Panc1 (cell line): Measurements from ENCODE around the gene MRPS27. TPM values are rescaled to one million over a fixed set of nuclear protein-coding genes. Genes with fewer than 3 reads are reported as not detected.

Experiments
- ATAC-seq: fragments of 200-7000 bp; cut with Tn5 transposase; 2 replicates; pipeline ENCODE4 v1.9.1; 2020; ENCODE audit warnings: mild to moderate bottlenecking, moderate library complexity
- BruUV-seq: library from RNA; stranded (reverse); fragments of 400-500 nt; replicated peaks from 2 replicates; lab custom pipeline; 2021; lab: Mats Ljungman, UMichigan
- CTCF ChIA-PET: fragments of 300-600 bp; sonication (Branson Sonifier 250); formaldehyde crosslinking; loops from one replicate; lab custom pipeline; 2022; ENCODE audit warnings: antibody characterized with exemption; lab: Charles Lee
- POLR2A ChIA-PET: fragments of 300-600 bp; sonication (Branson Sonifier 250); formaldehyde crosslinking; loops from one replicate; lab custom pipeline; 2022; ENCODE audit warnings: antibody characterized with exemption; lab: Charles Lee
- DNase-seq: peaks from one replicate; pipeline ENCODE4 v3.0.0-alpha.2; 2010; ENCODE audit warnings: low read depth, low spot score
- H3K27ac ChIP-seq: 2 replicates; pipeline ENCODE4 v1.5.1; 2011; ENCODE audit warnings: mild to moderate bottlenecking, low read length, inconsistent platforms
- H3K27me3 ChIP-seq: fragments of 200-500 bp; sonication (Bioruptor generic); 2 replicates; pipeline ENCODE4 v1.6.0; 2014; ENCODE audit warnings: low read length, inconsistent platforms; ENCODE audit not compliant: control insufficient read depth, insufficient read depth
- H3K36me3 ChIP-seq: fragments of 200-500 bp; sonication (Bioruptor generic); 2 replicates; pipeline ENCODE4 v1.5.1; 2014; ENCODE audit warnings: inconsistent platforms, mild to moderate bottlenecking, low read length, moderate library complexity; ENCODE audit not compliant: control insufficient read depth, insufficient read depth
- H3K4me1 ChIP-seq: 2 replicates; pipeline ENCODE4 v1.5.1; 2011; ENCODE audit warnings: inconsistent platforms, mild to moderate bottlenecking, low read length, moderate library complexity; ENCODE audit not compliant: control insufficient read depth, insufficient read depth
- H3K4me3 ChIP-seq, 2 experiments: 2 replicates each; pipeline ENCODE4 v1.5.1; 2011 to 2012; ENCODE audit warnings: low read depth in 2 of 2, low read length in 2 of 2, mild to moderate bottlenecking in 2 of 2, inconsistent platforms in 1 of 2, moderate library complexity in 1 of 2
- H3K9me3 ChIP-seq: fragments of 200-500 bp; sonication (Bioruptor generic); 2 replicates; pipeline ENCODE4 v1.5.1; 2014; ENCODE audit warnings: low read depth, mild to moderate bottlenecking, inconsistent platforms, low read length, moderate library complexity; ENCODE audit not compliant: control insufficient read depth, insufficient read depth
- POLR2AphosphoS5 ChIP-seq: IDR thresholded peaks from 2 replicates; pipeline ENCODE4 v1.6.1; 2012; ENCODE audit warnings: mild to moderate bottlenecking, low read depth, low read length, moderate library complexity
- SIN3A ChIP-seq: IDR thresholded peaks from 2 replicates; pipeline ENCODE4 v1.6.1; 2012; ENCODE audit warnings: low read depth, mild to moderate bottlenecking, low read length, moderate library complexity, borderline replicate concordance; ENCODE audit not compliant: insufficient read depth
- TCF7L2 ChIP-seq: IDR thresholded peaks from 2 replicates; pipeline ENCODE4 v1.6.1; 2011; ENCODE audit warnings: mild to moderate bottlenecking, low read depth, low read length, inconsistent platforms
- in situ Hi-C: cut with HindIII; loops from 2 replicates; pipeline ENCODE4 v1.10.0; 2016; ENCODE audit warnings: low sequenced_read_pairs, low pct_unique_long_range_greater_than_20kb
- intact Hi-C: fragments of 100-400 bp; cut with micrococcal nuclease; formaldehyde crosslinking; loops from one replicate; pipeline ENCODE4 v1.10.0; 2022; ENCODE audit not compliant: unreplicated experiment
- total RNA-seq: library from RNA; stranded (reverse); gene quantifications from one replicate; pipeline ENCODE4 v1.2.1, GENCODE V29; 2021; ENCODE audit not compliant: unreplicated experiment
- TF ChIP-seq, protein P1 (sequence below), 2 experiments: IDR thresholded peaks; 2 replicates each; pipeline ENCODE4 v1.6.1; 2011 to 2012; ENCODE audit warnings: low read depth in 2 of 2, control low read depth in 1 of 2, low read length in 1 of 2, mild to moderate bottlenecking in 1 of 2, moderate library complexity in 1 of 2; ENCODE audit not compliant: insufficient read depth in 1 of 2
- TF ChIP-seq, protein P2 (sequence below): fragments of 450-650 bp; IDR thresholded peaks from 2 replicates; pipeline ENCODE4 v1.5.1; 2017; ENCODE audit warnings: mild to moderate bottlenecking

MRPS27 gene
- total RNA-seq, 1 experiment from 2014 or later = 67.2 TPM

DNA sequence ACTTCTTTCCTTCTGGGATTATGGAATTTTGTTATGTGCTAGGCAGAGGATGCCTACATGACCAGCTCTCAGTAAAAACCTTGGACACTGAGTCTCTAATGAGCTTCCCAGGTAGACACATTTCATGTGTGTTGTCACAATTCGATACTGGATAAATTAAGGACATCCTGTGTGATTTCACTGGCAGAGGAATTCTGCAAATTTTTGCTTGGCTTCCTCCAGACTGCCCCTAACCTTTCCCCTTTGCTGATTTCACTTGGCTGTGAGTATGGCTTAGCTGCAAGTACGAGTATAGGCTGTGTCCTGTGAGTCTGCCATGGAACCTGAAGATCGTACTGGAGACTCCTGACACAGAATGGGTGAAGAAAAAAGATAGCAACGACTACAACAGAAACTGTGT lies 47.6 kb downstream of the MRPS27 start:
- DNase-seq (no peak), ATAC-seq (no peak)
- Histone ChIP-seq H3K9me3 (no peaks in the 10 kb centered on the region), H3K27me3 (no peaks in the 10 kb centered on the region), H3K4me1 (no peaks in the 10 kb centered on the region; the same call in 1 of the 2 replicates), H3K4me3 (no peak overlapping the region), H3K36me3 (peaks cover 2% of the 10 kb centered on the region; the same call in 1 of the 2 replicates), H3K27ac (no peak overlapping the region)
- CTCF ChIA-PET = no interaction called here
- intact Hi-C loops (loop anchor here (10.0 kb wide), 1 partner anchor 138 kb away; no protein-coding TSS in a partner anchor), in situ Hi-C loops (no loop called here)
- POLR2A ChIA-PET = no interaction called here
- TF ChIP-seq POLR2AphosphoS5 (no peak), TCF7L2 (no peak), SIN3A (no peak)
- TF ChIP-seq, protein P1, sequence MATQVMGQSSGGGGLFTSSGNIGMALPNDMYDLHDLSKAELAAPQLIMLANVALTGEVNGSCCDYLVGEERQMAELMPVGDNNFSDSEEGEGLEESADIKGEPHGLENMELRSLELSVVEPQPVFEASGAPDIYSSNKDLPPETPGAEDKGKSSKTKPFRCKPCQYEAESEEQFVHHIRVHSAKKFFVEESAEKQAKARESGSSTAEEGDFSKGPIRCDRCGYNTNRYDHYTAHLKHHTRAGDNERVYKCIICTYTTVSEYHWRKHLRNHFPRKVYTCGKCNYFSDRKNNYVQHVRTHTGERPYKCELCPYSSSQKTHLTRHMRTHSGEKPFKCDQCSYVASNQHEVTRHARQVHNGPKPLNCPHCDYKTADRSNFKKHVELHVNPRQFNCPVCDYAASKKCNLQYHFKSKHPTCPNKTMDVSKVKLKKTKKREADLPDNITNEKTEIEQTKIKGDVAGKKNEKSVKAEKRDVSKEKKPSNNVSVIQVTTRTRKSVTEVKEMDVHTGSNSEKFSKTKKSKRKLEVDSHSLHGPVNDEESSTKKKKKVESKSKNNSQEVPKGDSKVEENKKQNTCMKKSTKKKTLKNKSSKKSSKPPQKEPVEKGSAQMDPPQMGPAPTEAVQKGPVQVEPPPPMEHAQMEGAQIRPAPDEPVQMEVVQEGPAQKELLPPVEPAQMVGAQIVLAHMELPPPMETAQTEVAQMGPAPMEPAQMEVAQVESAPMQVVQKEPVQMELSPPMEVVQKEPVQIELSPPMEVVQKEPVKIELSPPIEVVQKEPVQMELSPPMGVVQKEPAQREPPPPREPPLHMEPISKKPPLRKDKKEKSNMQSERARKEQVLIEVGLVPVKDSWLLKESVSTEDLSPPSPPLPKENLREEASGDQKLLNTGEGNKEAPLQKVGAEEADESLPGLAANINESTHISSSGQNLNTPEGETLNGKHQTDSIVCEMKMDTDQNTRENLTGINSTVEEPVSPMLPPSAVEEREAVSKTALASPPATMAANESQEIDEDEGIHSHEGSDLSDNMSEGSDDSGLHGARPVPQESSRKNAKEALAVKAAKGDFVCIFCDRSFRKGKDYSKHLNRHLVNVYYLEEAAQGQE (IDR thresholded peaks at IDR 0.05; ENCODE audit: insufficient read depth in 1 of 2, low read depth in 2 of 2, low read length in 1 of 2) = no peak
- TF ChIP-seq, protein P2, sequence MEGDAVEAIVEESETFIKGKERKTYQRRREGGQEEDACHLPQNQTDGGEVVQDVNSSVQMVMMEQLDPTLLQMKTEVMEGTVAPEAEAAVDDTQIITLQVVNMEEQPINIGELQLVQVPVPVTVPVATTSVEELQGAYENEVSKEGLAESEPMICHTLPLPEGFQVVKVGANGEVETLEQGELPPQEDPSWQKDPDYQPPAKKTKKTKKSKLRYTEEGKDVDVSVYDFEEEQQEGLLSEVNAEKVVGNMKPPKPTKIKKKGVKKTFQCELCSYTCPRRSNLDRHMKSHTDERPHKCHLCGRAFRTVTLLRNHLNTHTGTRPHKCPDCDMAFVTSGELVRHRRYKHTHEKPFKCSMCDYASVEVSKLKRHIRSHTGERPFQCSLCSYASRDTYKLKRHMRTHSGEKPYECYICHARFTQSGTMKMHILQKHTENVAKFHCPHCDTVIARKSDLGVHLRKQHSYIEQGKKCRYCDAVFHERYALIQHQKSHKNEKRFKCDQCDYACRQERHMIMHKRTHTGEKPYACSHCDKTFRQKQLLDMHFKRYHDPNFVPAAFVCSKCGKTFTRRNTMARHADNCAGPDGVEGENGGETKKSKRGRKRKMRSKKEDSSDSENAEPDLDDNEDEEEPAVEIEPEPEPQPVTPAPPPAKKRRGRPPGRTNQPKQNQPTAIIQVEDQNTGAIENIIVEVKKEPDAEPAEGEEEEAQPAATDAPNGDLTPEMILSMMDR = no peak
- BruUV-seq = no TSS peak

DNA sequence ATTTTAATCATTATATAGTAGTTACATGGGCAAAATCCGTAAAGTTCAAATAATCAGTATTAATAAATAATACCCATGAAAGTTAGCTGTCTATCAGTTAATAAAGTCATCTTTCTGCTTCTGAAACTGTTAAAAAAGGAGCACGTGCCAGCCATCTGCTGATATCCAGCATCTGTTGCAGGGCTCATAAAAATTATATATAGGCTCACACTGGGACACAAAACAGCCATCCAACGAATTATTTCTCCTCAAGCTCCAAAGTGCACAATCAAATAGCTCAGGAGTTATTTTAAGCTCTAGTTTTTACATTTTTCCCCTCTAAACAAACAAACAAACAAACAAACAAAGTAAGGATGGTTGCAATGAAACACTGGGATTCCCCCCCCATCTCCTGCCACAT lies 48.3 kb downstream of the MRPS27 start:
- DNase-seq = no peak
- ChIA-PET POLR2A (no interaction called here), CTCF (no interaction called here)
- Histone ChIP-seq H3K4me1 (no peaks in the 10 kb centered on the region; the same call in 1 of the 2 replicates), H3K4me3 (no peak overlapping the region), H3K36me3 (peaks cover 2% of the 10 kb centered on the region; the same call in 1 of the 2 replicates), H3K9me3 (no peaks in the 10 kb centered on the region), H3K27me3 (no peaks in the 10 kb centered on the region), H3K27ac (no peak overlapping the region)
- intact Hi-C loops = loop anchor here (10.0 kb wide), 1 partner anchor 137 kb away; no protein-coding TSS in a partner anchor
- no peak for ATAC-seq
- no peak for TF ChIP-seq TCF7L2
- no peak for TF ChIP-seq SIN3A
- no peak for TF ChIP-seq POLR2AphosphoS5
- TF ChIP-seq, protein P2 = no peak
- TF ChIP-seq, protein P1 (IDR thresholded peaks at IDR 0.05; ENCODE audit: insufficient read depth in 1 of 2, low read depth in 2 of 2, low read length in 1 of 2) = no peak
- in situ Hi-C loops = no loop called here
- no TSS peak for BruUV-seq
